Keratinocyte (primary cell): ENCODE measurements around the gene FCRL1. TPM values are rescaled to one million over a fixed set of nuclear protein-coding genes. Genes with fewer than 3 reads are reported as not detected.

Experiments
- DNase-seq: peaks from one replicate; pipeline ENCODE4 v3.0.0-alpha.2; 2011; ENCODE audit warnings: low read depth, missing footprints, low spot score
- FAIRE-seq: peaks from 2 replicates; lab custom pipeline; 2011; peaks lifted over from hg19 to GRCh38; lab: Jason Lieb, UNC
- H2AFZ ChIP-seq: 2 replicates; pipeline ENCODE4 v1.6.0; 2012; ENCODE audit warnings: low read length, control low read depth, inconsistent platforms; ENCODE audit not compliant: control insufficient read depth
- H3K27ac ChIP-seq: 2 replicates; pipeline ENCODE4 v1.5.1; 2011; ENCODE audit warnings: low read length; ENCODE audit not compliant: control insufficient read depth, insufficient read depth
- H3K27me3 ChIP-seq: 3 replicates; pipeline ENCODE4 v1.6.0; 2011; ENCODE audit warnings: low read length; ENCODE audit not compliant: control insufficient read depth, insufficient read depth; ENCODE audit errors: extremely low read depth
- H3K36me3 ChIP-seq, 2 experiments: 2 replicates in 1 of 2; 3 replicates in 1 of 2; pipeline ENCODE4 v1.5.1; 2011; ENCODE audit warnings: low read length in 2 of 2, mild to moderate bottlenecking in 1 of 2; ENCODE audit not compliant: control insufficient read depth in 2 of 2, insufficient read depth in 2 of 2; ENCODE audit errors: extremely low read depth in 1 of 2
- H3K4me1 ChIP-seq: 3 replicates; pipeline ENCODE4 v1.5.1; 2011; ENCODE audit warnings: low read length; ENCODE audit not compliant: control insufficient read depth, insufficient read depth; ENCODE audit errors: extremely low read depth
- H3K4me2 ChIP-seq: 3 replicates; pipeline ENCODE4 v1.6.0; 2011; ENCODE audit warnings: low read depth, low read length; ENCODE audit not compliant: control insufficient read depth, insufficient read depth; ENCODE audit errors: extremely low read depth
- H3K4me3 ChIP-seq, 3 experiments: fragments of 200-600 bp in 1 of 3; sonication (generic) in 1 of 3; 2 replicates in 2 of 3; 3 replicates in 1 of 3; pipeline ENCODE4 v1.5.1; 2011 to 2016; ENCODE audit warnings: low read length in 3 of 3, mild to moderate bottlenecking in 3 of 3, control low read depth in 2 of 3, inconsistent platforms in 1 of 3, low read depth in 1 of 3, mixed read lengths in 1 of 3, mixed run types in 1 of 3, moderate library complexity in 1 of 3; ENCODE audit not compliant: control insufficient read depth in 2 of 3, insufficient read depth in 2 of 3; ENCODE audit errors: extremely low read depth in 1 of 3
- H3K79me2 ChIP-seq: 2 replicates; pipeline ENCODE4 v1.6.0; 2012; ENCODE audit warnings: low read length; ENCODE audit not compliant: control insufficient read depth, insufficient read depth
- H3K9ac ChIP-seq: 3 replicates; pipeline ENCODE4 v1.6.0; 2011; ENCODE audit warnings: low read length; ENCODE audit not compliant: control insufficient read depth, insufficient read depth; ENCODE audit errors: extremely low read depth
- H3K9me1 ChIP-seq: 3 replicates; pipeline ENCODE4 v1.6.0; 2011; ENCODE audit warnings: low read length; ENCODE audit not compliant: control insufficient read depth, insufficient read depth; ENCODE audit errors: extremely low read depth
- H3K9me3 ChIP-seq: 2 replicates; pipeline ENCODE4 v1.5.1; 2012; ENCODE audit warnings: low read depth, low read length; ENCODE audit not compliant: control insufficient read depth
- H4K20me1 ChIP-seq: 3 replicates; pipeline ENCODE4 v1.6.0; 2011; ENCODE audit warnings: low read length; ENCODE audit not compliant: control insufficient read depth, insufficient read depth; ENCODE audit errors: extremely low read depth
- EZH2 ChIP-seq: IDR thresholded peaks from one replicate; pipeline ENCODE4 v1.6.1; 2012; ENCODE audit warnings: inconsistent platforms, mild to moderate bottlenecking, low read length, moderate library complexity
- dilution Hi-C: fragments of 300-500 bp; cut with MboI; formaldehyde crosslinking; loops from one replicate; pipeline ENCODE4 v1.7.0; 2020; ENCODE audit warnings: low sequenced_read_pairs; ENCODE audit not compliant: extremely low pct_ligation_motif_present
- polyA plus RNA-seq, 5 experiments: library from polyadenylated mRNA; depleted of rRNA in 3 of 5; stranded (reverse) in 3 of 5; stranded (forward) in 1 of 5; unstranded in 1 of 5; fragments of >200 nt; gene quantifications; 1 replicate in 1 of 5; 2 replicates in 3 of 5; 3 replicates in 1 of 5; pipeline versions ENCODE4 v1.2.1 to v1.2.3, GENCODE V29; 2011 to 2012; ENCODE audit warnings: missing spikeins in 2 of 5, low read depth in 1 of 5, low replicate concordance in 1 of 5
- TF ChIP-seq, protein P1 (sequence below), 3 experiments: IDR thresholded peaks in 1 of 3; conservative IDR thresholded peaks in 1 of 3; optimal IDR thresholded peaks in 1 of 3; 2 replicates in 2 of 3; 3 replicates in 1 of 3; pipeline versions ENCODE3 to v1.5.1; 2011; ENCODE audit warnings: low read length in 3 of 3, mild to moderate bottlenecking in 3 of 3, moderate library complexity in 2 of 3, control low read depth in 1 of 3, inconsistent platforms in 1 of 3; ENCODE audit not compliant: insufficient read depth in 2 of 3; ENCODE audit errors: extremely low read depth in 1 of 3

The FCRL1 gene
- polyA plus RNA-seq, 1 donor (not counting 4 experiments of a cell fraction or from before 2014, with no cell fraction given): not detected

DNA sequence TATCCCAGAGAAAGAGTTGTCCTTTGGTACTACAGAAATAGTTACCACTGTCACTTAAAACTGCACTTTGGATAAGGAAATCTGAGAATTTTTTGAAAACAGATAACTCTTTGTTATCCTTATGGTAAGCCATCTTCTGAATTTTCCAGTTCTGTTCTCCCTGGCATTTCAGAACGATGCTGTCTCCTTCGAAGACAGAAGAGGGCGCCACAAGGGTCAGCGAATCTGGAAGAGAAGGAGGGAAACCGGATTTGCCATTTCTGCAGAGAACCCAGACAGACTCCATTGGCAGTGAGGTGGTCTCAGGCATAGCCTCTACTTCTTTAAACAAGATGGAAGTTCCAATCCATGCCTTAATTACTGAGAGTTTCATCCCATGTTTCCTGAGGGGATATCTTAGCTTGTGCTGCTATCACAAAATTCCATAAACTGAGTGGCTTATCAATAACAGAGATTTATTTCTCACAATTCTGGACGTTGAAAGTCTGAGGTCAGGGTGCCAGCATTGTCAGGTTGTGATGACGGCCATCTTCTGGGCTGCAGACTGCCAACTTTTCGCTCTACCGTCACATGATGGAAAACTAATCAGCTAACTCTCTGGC lies 49.4 kb downstream of the FCRL1 start:
- no peak overlapping the region for H3K27ac ChIP-seq
- H2AFZ ChIP-seq: no peak overlapping the region
- dilution Hi-C loops: no loop called here
- H3K9me1 ChIP-seq: no peaks in the 10 kb centered on the region
- H4K20me1 ChIP-seq: no peaks in the 10 kb centered on the region
- no peaks in the 10 kb centered on the region for H3K79me2 ChIP-seq
- no peak for FAIRE-seq
- no peak overlapping the region for H3K4me2 ChIP-seq
- H3K27me3 ChIP-seq: no peaks in the 10 kb centered on the region
- no peak overlapping the region for H3K9ac ChIP-seq
- no peaks in the 10 kb centered on the region for H3K4me1 ChIP-seq
- H3K36me3 ChIP-seq: no peaks in the 10 kb centered on the region
- TF ChIP-seq, protein P1, sequence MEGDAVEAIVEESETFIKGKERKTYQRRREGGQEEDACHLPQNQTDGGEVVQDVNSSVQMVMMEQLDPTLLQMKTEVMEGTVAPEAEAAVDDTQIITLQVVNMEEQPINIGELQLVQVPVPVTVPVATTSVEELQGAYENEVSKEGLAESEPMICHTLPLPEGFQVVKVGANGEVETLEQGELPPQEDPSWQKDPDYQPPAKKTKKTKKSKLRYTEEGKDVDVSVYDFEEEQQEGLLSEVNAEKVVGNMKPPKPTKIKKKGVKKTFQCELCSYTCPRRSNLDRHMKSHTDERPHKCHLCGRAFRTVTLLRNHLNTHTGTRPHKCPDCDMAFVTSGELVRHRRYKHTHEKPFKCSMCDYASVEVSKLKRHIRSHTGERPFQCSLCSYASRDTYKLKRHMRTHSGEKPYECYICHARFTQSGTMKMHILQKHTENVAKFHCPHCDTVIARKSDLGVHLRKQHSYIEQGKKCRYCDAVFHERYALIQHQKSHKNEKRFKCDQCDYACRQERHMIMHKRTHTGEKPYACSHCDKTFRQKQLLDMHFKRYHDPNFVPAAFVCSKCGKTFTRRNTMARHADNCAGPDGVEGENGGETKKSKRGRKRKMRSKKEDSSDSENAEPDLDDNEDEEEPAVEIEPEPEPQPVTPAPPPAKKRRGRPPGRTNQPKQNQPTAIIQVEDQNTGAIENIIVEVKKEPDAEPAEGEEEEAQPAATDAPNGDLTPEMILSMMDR (optimal IDR thresholded peaks at IDR 0.05 in 1 of 3, IDR thresholded peaks at IDR 0.05 in 1 of 3, conservative IDR thresholded peaks at IDR 0.05 in 1 of 3; ENCODE audit: extremely low read depth in 1 of 3, insufficient read depth in 2 of 3, low read length in 3 of 3): peak; percentile 24 to 39 (median 26)
- no peak for TF ChIP-seq EZH2
- H3K9me3 ChIP-seq: no peaks in the 10 kb centered on the region
- DNase-seq: no peak
- H3K4me3 ChIP-seq: no peak overlapping the region

DNA sequence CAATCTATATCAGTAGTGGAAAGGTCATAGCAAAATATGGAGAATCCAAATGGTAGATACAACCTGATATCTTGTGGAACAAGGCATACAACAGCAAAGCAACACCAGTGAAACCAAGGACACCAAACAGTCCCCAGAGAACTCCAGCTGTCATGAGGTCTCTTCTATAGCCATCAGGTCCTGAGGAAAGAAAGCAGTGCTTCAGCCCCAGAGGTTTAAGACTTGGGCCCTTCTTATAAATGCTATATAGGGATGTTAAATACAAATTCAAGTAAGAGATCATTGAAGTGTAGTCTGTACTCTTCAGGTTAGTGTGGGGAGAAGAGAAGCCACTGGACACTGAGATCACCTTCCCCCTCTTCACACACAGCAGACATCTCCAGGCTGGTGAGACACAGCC lies 53.1 kb downstream of the FCRL1 start:
- H3K9me1 ChIP-seq: no peaks in the 10 kb centered on the region
- dilution Hi-C loops: no loop called here
- no peaks in the 10 kb centered on the region for H3K36me3 ChIP-seq
- H3K27me3 ChIP-seq: no peaks in the 10 kb centered on the region
- no peaks in the 10 kb centered on the region for H3K9me3 ChIP-seq
- no peak overlapping the region for H3K4me3 ChIP-seq
- no peak overlapping the region for H2AFZ ChIP-seq
- DNase-seq: no peak
- no peak overlapping the region for H3K9ac ChIP-seq
- no peaks in the 10 kb centered on the region for H4K20me1 ChIP-seq
- no peak for TF ChIP-seq EZH2
- TF ChIP-seq, protein P1 (optimal IDR thresholded peaks at IDR 0.05 in 1 of 3, IDR thresholded peaks at IDR 0.05 in 1 of 3, conservative IDR thresholded peaks at IDR 0.05 in 1 of 3; ENCODE audit: extremely low read depth in 1 of 3, insufficient read depth in 2 of 3, low read length in 3 of 3): no peak
- no peaks in the 10 kb centered on the region for H3K4me1 ChIP-seq
- no peaks in the 10 kb centered on the region for H3K79me2 ChIP-seq
- no peak overlapping the region for H3K27ac ChIP-seq
- FAIRE-seq: no peak
- H3K4me2 ChIP-seq: no peak overlapping the region
